GM12891 (cell line): ENCODE data around the gene COMP.

Source experiments
- POLR2A ChIP-seq: IDR thresholded peaks from 2 replicates; pipeline ENCODE4 v1.6.1; 2011; ENCODE audit warnings: low read depth, low read length, control low read depth
- POLR2AphosphoS5 ChIP-seq: IDR thresholded peaks from 2 replicates; pipeline ENCODE4 v1.6.1; 2011; ENCODE audit warnings: low read depth, low read length, control low read depth
- TAF1 ChIP-seq: IDR thresholded peaks from 2 replicates; pipeline ENCODE4 v1.6.1; 2011; ENCODE audit warnings: low read depth, low read length, control low read depth

- TF ChIP-seq POLR2A (no peak), POLR2AphosphoS5 (no peak), TAF1 (no peak)
Observed at GRCh38 chr19:18778826-18779495, 12.1 kb downstream of the COMP start.
